Skeletal muscle cell (primary cell): ENCODE measurements around the gene NDOR1.
A peak's percentile ranks its signal among the peaks of the same experiment; 100 is the strongest.

ENCODE experiments used
- DNase-seq: peaks from one replicate; pipeline ENCODE4 v3.0.0-alpha.2; 2010; ENCODE audit warnings: low read depth
- H3K4me3 ChIP-seq: 2 replicates; pipeline ENCODE4 v1.5.1; 2011; ENCODE audit warnings: low read depth, mild to moderate bottlenecking, control low read depth, low read length, moderate library complexity

NDOR1 gene

GRCh38 chr9:137205126-137206069 is at the start of gene NDOR1, which contains the start of gene TMEM203:
Gene NDOR1 (plus strand): TSS chr9:137205700. CDS start chr9:137205778, 78 bp downstream.
Gene TMEM203 (minus strand): TSS chr9:137205648. CDS start chr9:137205414, 234 bp downstream.
- peak within 1 kb of the TSS; percentile 93 for H3K4me3 ChIP-seq
- DNase-seq: peak; percentile 32

DNA sequence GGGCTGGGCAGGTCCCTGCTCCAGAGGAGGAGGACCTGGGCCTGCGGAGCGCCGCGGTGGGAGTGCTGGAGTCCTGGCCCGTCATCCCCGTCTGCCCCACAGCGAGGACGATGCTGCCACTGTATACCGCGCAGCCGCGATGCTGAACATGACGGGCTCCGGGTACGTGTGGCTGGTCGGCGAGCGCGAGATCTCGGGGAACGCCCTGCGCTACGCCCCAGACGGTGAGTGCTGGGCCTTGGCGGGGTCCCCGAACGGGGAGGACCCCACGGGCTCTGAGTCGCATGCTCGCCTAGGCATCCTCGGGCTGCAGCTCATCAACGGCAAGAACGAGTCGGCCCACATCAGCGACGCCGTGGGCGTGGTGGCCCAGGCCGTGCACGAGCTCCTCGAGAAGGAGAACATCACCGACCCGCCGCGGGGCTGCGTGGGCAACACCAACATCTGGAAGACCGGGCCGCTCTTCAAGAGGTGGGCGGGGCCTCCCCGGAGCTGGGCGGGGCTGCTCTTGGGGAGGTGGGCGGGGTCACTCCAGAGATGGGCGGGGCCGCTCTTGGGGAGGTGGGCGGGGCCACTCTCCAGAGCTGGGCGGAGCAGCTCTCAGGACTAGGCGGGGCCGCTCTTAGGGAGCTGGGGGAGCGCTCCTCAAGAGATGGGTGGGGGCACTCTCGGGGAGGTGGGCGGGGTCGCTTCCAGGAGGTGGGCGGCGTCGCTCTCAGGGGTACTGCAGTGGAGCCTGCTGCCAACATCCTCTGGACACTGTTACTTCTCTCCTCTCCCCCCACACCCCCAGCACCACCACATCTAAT is 48.7 kb upstream of the NDOR1 start:
- no peak for DNase-seq
- H3K4me3 ChIP-seq: peak overlapping the region; percentile 38

DNA sequence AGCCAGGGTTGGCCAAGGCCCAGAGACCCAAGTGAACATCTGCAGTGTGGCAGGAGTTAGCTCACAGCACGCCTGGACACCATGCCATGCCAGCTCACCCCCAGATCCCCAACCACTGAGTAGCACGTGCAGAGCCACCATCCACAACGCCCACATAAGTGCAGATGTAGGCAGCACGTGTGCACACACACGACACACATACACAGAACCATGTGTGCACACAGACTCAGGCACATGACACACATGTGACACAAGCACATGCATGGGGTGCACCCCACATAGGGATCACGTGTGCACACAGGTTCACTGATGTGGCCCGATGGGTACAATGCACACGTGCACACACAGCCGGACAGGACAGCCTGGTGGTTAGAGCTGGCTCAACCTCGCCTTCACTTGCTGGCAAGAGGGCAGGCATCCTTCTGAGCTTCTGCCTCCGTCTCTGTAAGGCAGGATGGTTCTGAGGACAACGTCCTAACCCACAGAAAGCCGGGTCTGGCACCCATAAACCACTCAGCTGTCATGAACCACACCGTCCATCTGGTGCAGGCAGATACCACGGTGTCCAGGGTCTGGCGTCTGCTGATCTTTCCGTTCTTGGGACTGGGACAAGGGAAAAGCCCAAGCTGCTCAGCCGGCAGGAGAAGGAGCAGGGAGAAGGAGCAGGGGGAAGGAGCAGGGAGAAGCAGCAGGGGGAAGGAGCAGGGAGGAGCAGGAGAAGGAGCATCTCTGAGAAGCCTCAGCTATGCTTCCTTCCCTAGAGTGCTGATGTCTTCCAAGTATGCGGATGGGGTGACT is 47.7 kb upstream of the NDOR1 start:
- no peak overlapping the region for H3K4me3 ChIP-seq

GRCh38 chr9:137158625-137159024 is 46.9 kb upstream of the NDOR1 start:
- no peak overlapping the region for H3K4me3 ChIP-seq
- no peak for DNase-seq

More for the DNA sequence above, 47.7 kb upstream of the NDOR1 start:
- DNase-seq: no peak

GRCh38 chr9:137159105-137160053 is 46.1 kb upstream of the NDOR1 start:
- no peak for DNase-seq
- no peak overlapping the region for H3K4me3 ChIP-seq

DNA sequence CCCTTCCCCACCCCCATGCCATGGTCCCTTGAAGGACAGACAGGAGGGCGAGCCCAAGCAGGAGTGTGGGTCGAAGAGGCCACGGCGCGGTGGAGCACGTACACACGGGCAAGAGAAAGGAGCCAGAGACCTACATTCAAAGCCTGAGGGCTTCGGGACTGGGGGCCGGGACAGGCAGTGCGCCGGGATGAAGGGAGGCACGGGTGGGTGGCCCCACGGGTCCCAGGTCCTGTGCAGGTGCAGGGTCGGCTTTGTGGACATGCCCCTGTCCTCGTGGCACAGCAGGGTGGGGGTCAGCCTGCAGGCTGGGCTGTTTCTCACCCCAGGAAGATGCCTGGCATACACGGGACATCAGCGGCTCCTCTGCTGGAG is 45.5 kb upstream of the NDOR1 start:
- no peak for DNase-seq
- no peak overlapping the region for H3K4me3 ChIP-seq

DNA sequence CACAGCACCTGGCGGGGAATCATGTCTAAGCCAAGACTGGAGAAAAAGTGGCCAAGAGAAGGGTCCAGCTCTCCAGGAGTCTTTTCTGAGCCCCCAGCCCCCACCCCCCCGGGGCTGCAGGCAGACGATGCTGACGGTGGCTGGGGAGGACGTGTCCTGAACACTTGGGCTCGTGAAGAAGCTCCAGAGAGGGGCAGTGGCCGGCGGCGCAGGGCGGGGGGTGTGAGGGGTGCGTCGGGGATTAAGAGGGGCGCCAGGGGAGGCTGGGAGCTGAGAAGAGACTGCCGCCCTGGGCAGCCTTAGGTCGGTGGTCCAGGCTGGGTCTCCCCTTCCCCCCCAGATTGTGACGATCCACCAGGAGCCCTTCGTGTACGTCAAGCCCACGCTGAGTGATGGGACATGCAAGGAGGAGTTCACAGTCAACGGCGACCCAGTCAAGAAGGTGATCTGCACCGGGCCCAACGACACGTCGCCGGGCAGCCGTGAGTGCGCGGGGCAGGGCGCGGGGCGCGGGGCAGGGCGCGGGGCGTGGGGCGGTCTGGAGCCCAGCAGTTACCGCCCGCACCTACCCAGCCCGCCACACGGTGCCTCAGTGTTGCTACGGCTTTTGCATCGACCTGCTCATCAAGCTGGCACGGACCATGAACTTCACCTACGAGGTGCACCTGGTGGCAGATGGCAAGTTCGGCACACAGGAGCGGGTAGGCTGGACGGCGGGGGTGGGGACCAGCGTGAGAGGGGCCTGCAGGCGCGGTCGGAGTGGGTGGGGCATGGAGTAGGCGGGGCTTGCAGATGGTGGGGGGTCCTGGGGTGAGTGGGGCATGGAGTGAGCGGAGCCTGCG is 44.6 kb upstream of the NDOR1 start:
- DNase-seq: no peak
- no peak overlapping the region for H3K4me3 ChIP-seq

GRCh38 chr9:137161558-137162486 is 43.7 kb upstream of the NDOR1 start:
- no peak overlapping the region for H3K4me3 ChIP-seq
- no peak for DNase-seq

DNA sequence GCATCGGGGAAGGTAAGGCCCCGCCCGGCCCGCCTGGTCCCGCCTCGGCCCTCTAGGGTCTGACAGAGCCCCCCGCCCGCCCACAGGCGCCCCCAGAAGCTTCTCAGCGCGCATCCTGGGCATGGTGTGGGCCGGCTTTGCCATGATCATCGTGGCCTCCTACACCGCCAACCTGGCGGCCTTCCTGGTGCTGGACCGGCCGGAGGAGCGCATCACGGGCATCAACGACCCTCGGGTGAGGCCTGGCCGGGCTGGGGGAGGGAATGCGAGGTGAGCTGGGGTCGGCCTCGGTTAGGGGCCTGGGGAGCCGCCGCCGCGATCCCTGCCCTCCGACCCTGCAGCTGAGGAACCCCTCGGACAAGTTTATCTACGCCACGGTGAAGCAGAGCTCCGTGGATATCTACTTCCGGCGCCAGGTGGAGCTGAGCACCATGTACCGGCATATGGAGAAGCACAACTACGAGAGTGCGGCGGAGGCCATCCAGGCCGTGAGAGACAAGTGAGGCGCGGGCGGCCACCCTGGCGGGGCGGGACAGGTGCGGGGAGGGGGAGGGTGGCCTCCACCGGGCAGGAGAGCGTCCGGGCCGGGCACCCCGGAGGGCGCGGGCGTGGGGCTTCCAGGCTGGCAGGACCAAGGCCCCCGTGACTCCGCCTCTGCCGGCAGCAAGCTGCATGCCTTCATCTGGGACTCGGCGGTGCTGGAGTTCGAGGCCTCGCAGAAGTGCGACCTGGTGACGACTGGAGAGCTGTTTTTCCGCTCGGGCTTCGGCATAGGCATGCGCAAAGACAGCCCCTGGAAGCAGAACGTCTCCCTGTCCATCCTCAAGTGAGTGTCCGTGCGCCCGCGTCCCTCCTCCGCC is 42.8 kb upstream of the NDOR1 start:
- H3K4me3 ChIP-seq: peak overlapping the region; percentile 29
- DNase-seq: no peak

DNA sequence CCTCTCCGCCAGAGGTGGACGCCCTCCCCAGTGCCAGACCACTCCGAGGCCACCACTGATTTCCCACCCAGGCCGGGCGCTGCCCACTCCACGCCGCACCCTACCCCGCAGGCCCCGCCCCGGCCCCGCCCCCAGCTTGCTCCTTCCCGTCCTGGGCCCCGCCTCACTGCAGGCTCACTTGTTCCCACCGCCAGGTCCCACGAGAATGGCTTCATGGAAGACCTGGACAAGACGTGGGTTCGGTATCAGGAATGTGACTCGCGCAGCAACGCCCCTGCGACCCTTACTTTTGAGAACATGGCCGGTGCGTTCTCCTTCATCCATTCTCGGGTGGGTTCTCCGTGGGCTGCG is 42.2 kb upstream of the NDOR1 start:
- DNase-seq: no peak
- peak overlapping the region; percentile 29 for H3K4me3 ChIP-seq

GRCh38 chr9:137163805-137164204 is 41.7 kb upstream of the NDOR1 start:
- no peak overlapping the region for H3K4me3 ChIP-seq
- DNase-seq: no peak

DNA sequence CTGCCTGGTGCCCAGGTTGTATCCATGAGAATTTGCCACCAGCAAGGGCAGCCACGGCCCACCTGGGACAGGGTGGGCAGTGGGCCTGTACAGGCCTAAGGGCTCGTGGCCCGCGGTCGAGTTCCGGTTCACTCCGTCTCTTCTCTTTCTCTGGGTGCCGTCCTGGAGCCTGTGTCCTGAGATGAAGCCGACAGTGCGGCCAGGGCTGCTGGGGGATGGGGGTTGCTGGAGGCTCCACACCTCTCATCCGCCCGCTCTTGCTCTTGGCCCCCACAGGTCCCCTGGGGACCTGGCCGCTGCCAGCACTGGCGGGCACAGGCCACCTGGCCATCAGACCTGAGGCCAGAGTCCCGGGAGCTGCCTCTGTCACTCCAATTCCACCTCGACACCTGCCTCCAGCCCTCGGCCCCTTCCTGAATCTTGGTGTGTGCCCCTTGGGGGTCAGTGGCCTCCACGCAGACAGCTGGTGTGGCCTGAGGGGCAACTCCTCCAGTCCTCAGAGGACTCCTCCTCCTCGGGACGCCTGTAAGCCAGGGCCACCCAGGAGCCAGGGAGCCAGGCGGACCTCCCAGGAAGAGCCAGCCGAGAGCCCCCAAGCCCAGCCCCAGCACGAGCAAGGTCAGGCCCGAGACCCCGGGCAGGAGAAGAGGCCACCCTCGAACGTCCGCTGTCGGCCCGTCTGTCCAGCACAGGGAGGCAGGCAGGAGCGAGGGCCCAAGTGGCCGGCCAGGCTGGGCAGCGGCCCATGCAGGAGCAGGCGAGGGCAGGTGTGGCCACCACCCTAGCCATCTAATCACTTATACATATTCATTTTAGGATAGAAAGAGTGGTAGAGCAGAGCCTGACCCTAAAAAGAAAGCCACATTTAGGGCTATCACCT is 40.9 kb upstream of the NDOR1 start:
- no peak overlapping the region for H3K4me3 ChIP-seq
- no peak for DNase-seq

DNA sequence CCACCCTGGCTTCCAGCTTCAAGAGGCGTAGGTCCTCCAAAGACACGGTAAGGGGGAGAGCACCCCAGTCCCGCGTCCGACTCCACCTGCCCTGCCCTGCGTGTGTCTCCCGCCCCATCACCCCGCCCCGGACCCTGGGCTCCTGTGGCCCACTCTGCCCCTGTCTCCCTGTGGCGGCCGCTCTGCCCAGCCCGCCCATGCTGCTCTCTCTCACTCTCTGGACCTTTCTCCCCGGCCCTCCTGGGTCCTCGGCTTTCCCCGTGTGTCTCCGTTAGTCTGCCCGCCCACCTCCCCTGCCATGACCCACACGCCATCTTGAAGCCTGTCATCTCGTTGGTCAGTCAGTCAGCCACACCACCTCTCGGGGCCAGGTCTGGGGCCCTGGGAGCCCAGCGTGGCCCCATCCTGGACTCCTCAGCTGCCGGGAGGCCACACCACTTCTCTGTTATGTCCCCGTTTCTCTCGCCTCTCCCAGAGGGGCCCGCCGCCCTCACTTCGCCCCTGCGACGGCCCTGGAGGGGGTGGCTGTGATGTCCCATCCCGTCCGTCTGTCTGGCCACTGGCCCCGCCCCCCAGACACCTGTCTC is 40.2 kb upstream of the NDOR1 start:
- no peak overlapping the region for H3K4me3 ChIP-seq
- no peak for DNase-seq

- no peak overlapping the region for H3K4me3 ChIP-seq
- no peak for DNase-seq
Observed at GRCh38 chr9:137166380-137167229, 38.9 kb upstream of the NDOR1 start.
